K562 (cell line): ENCODE measurements around the gene FCSK. TPM values are rescaled to one million over a fixed set of nuclear protein-coding genes. Genes with fewer than 3 reads are reported as not detected.

Source experiments
- AFF1 ChIP-seq, 2 experiments: fragments of 450-650 bp; IDR thresholded peaks; 2 replicates each; pipeline ENCODE4 v1.6.1; 2018; ENCODE audit warnings: mild to moderate bottlenecking in 2 of 2, low read depth in 1 of 2; ENCODE audit not compliant: partially characterized antibody in 2 of 2
- CHCHD3 ChIP-seq: fragments of 250-450 bp; sonication (Bioruptor Pico); IDR thresholded peaks from 2 replicates; pipeline ENCODE4 v2.1.2; 2022; ENCODE audit warnings: mild to moderate bottlenecking
- GABPB1 ChIP-seq: sonication (generic); formaldehyde crosslinking; IDR thresholded peaks from 2 replicates; pipeline ENCODE4 v1.8.0; 2022; ENCODE audit warnings: mild to moderate bottlenecking, missing genetic modification reagents
- HIVEP1 ChIP-seq: fragments of 250-450 bp; sonication (Bioruptor Pico); IDR thresholded peaks from 2 replicates; pipeline ENCODE4 v1.4.0; 2020; ENCODE audit warnings: mild to moderate bottlenecking
- ILF3 ChIP-seq: fragments of 450-650 bp; IDR thresholded peaks from 2 replicates; pipeline ENCODE4 v1.6.1; 2018; ENCODE audit warnings: antibody characterized with exemption, mild to moderate bottlenecking, moderate library complexity, borderline replicate concordance
- KAT7 ChIP-seq: sonication (generic); formaldehyde crosslinking; IDR thresholded peaks from 2 replicates; pipeline ENCODE4 v1.8.0; 2022; ENCODE audit warnings: missing genetic modification reagents, mild to moderate bottlenecking, borderline replicate concordance
- NR2C2 ChIP-seq, 2 experiments: fragments of 200-800 bp in 1 of 2; sonication (Bioruptor generic) in 1 of 2; sonication (generic) in 1 of 2; formaldehyde crosslinking in 1 of 2; IDR thresholded peaks; 2 replicates each; pipeline versions ENCODE4 v1.6.1 to v1.8.0; 2016 to 2022; ENCODE audit warnings: mild to moderate bottlenecking in 1 of 2, missing compliant biosample characterization in 1 of 2, missing genetic modification characterization in 1 of 2, missing genetic modification reagents in 1 of 2
- NR4A1 ChIP-seq, 2 experiments: fragments of 250-450 bp in 1 of 2; fragments of 450-650 bp in 1 of 2; sonication (Bioruptor Pico) in 1 of 2; IDR thresholded peaks; 2 replicates each; pipeline versions ENCODE4 v1.4.0 to v1.6.1; 2016 to 2020; ENCODE audit warnings: mild to moderate bottlenecking in 2 of 2, missing compliant biosample characterization in 1 of 2, missing genetic modification characterization in 1 of 2, moderate library complexity in 1 of 2
- PRDM10 ChIP-seq: fragments of 450-650 bp; IDR thresholded peaks from 2 replicates; pipeline ENCODE4 v1.6.1; 2018; ENCODE audit not compliant: partially characterized antibody
- SAFB ChIP-seq: fragments of 200-400 bp; formaldehyde crosslinking; IDR thresholded peaks from 2 replicates; pipeline ENCODE4 v1.6.1; 2017; ENCODE audit warnings: low read depth, low read length, borderline replicate concordance
- SPI1 ChIP-seq: IDR thresholded peaks from 2 replicates; pipeline ENCODE4 v1.6.1; 2011; ENCODE audit warnings: low read depth, low read length, control low read depth, borderline replicate concordance
- UBTF ChIP-seq, 2 experiments: IDR thresholded peaks; 2 replicates each; pipeline ENCODE4 v1.6.1; 2012; ENCODE audit warnings: improper control_type of control experiment in 2 of 2, low read depth in 2 of 2, low read length in 2 of 2, borderline replicate concordance in 1 of 2
- ZBTB43 ChIP-seq: sonication (generic); formaldehyde crosslinking; IDR thresholded peaks from 2 replicates; pipeline ENCODE4 v1.8.0; 2023; ENCODE audit warnings: mild to moderate bottlenecking, missing genetic modification reagents
- ZKSCAN1 ChIP-seq: fragments of 150-350 bp; IDR thresholded peaks from 2 replicates; pipeline ENCODE4 v1.6.1; 2016; ENCODE audit warnings: low read depth, low read length
- polyA plus RNA-seq, 8 experiments: library from polyadenylated mRNA; depleted of rRNA in 4 of 8; stranded (reverse) in 5 of 8; unstranded in 3 of 8; fragments of >200 nt; fragmentation: Nextera tagmentation in 2 of 8; fragmentation: Illumina TruSeq in 1 of 8; extraction: Ambion mirVana in 2 of 8; extraction: Trizol in 1 of 8; gene quantifications; 2 replicates each; pipeline versions ENCODE4 v1.2.1 to v1.2.3, GENCODE V29; 2011 to 2014; ENCODE audit warnings: inconsistent platforms in 1 of 8, missing spikeins in 1 of 8
- total RNA-seq, 7 experiments: library from RNA; depleted of rRNA in 6 of 7; stranded (reverse); fragments of >200 nt in 6 of 7; fragmentation: Illumina TruSeq in 2 of 7; extraction: Trizol in 2 of 7; gene quantifications; 2 replicates each; pipeline versions ENCODE4 v1.2.1 to v1.2.3, GENCODE V29; 2011 to 2021; ENCODE audit warnings: low replicate concordance in 1 of 7

FCSK gene
- total and polyA plus RNA-seq, 9 of the 15 experiments (the other 6 are each of a cell fraction or from before 2014, with no cell fraction given), result 0.92 to 18.6 (median 8.3) TPM

DNA sequence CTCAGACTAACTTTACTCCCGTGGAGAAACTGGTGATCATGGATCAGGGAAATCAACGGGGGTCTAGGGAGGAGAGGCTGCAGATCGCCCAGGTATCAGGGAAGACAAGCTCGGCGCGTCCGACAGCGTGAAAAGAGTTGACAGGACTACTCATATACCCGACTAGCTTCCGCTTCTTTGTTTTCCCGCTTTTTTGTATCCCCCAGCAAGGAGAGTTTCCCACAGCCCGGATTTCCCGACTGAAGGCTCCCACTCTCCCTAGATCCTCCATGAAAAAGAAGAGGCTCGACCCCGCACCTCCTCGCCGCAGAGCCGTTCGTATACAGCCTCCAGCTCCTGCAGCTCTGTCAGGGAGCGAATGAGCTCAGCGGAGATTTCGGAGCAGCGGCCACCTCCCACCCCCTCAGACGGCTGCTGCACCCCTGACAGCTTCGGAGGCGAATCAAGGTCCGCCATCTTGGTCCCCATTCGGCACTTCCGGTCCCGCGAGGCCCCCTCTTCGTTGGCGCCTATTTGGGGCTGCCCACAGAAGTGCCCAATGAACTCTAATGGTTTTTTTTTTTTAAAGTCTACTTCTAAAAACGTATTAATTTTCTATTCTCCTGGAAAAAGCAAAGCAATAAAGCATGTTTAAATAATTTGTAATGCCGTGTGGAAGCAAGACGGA is 68.8 kb downstream of the FCSK start, which contains the start of gene COG4 (continued):
- no peak for TF ChIP-seq CHCHD3
- peak; percentile 1 for TF ChIP-seq PRDM10
- no peak for TF ChIP-seq HIVEP1 (CRISPR knock-in tag)
- no peak for TF ChIP-seq ZBTB43 (CRISPR knock-in tag)
- no peak for TF ChIP-seq NR4A1 (CRISPR knock-in tag; IDR thresholded peaks at IDR 0.05)
- TF ChIP-seq NR4A1 (tag; IDR thresholded peaks at IDR 0.05), result no peak
- TF ChIP-seq SAFB, result no peak
- TF ChIP-seq NR2C2 (CRISPR knock-in tag; IDR thresholded peaks at IDR 0.05), result no peak
- peak; percentile 78 for TF ChIP-seq NR2C2 (tag; IDR thresholded peaks at IDR 0.05)
- TF ChIP-seq SPI1, result no peak
- no peak for TF ChIP-seq ILF3
- TF ChIP-seq AFF1 (IDR thresholded peaks at IDR 0.05; ENCODE audit: low read depth in 1 of 2, partially characterized antibody in 2 of 2), result peak in 1 of 2 experiments; percentile 31
- TF ChIP-seq UBTF (IDR thresholded peaks at IDR 0.05; ENCODE audit: borderline replicate concordance in 1 of 2, low read depth in 2 of 2, low read length in 2 of 2), result 0 out of 4 replicates have a peak, but pooled peaks of 1 of the 2 experiments have one; percentile 16
- TF ChIP-seq KAT7 (CRISPR knock-in tag), result no peak
- peak; percentile 91 for TF ChIP-seq GABPB1 (CRISPR knock-in tag)
- no peak for TF ChIP-seq ZKSCAN1
